AG10803 (cell line): ENCODE results near the gene CYRIA.
A peak's percentile ranks its signal among the peaks of the same experiment; 100 is the strongest.

Experiments
- DNase-seq: peaks from one replicate; pipeline ENCODE4 v3.0.0; 2010; ENCODE audit warnings: low read depth
- H3K4me3 ChIP-seq: 2 replicates; pipeline ENCODE4 v1.5.1; 2011; ENCODE audit warnings: mild to moderate bottlenecking, low read length, control low read depth
- TF ChIP-seq, protein P1 (sequence below): conservative IDR thresholded peaks from 2 replicates; pipeline ENCODE4 v1.5.1; 2011; ENCODE audit warnings: mild to moderate bottlenecking, low read length, control low read depth, inconsistent platforms

The CYRIA gene

DNA sequence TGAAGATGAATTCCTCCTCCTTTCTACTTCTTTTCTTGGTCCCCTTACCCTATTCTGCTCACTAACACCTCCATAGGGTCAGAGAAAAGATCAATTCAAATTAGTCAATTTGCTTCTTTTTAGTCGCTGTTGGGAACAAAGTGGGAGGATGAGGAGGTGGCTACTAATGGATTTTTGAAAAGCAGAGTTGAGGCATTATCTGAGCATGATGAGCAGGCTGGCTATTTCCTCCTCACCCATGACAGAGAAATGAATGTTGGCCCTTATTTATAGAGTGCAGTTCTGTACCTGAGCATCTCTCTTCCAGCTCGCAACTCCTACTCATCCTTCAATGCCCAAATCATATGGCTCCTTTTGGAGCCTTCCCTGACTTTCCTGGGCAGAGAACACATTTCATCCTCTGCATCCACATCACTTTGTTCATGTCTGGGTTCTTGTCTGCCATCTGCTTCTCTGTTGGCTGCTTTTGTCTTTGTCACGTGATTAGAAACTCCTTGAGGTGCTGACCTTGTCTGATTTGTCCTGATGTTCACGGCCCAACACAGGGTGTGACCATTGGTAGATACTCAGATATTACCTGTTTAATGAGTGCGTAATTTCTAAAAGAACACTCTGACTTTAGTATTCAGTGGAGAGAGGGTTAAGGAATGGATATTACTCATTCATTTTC, 45.9 kb downstream of the CYRIA start:
- DNase-seq = no peak
- TF ChIP-seq, protein P1, sequence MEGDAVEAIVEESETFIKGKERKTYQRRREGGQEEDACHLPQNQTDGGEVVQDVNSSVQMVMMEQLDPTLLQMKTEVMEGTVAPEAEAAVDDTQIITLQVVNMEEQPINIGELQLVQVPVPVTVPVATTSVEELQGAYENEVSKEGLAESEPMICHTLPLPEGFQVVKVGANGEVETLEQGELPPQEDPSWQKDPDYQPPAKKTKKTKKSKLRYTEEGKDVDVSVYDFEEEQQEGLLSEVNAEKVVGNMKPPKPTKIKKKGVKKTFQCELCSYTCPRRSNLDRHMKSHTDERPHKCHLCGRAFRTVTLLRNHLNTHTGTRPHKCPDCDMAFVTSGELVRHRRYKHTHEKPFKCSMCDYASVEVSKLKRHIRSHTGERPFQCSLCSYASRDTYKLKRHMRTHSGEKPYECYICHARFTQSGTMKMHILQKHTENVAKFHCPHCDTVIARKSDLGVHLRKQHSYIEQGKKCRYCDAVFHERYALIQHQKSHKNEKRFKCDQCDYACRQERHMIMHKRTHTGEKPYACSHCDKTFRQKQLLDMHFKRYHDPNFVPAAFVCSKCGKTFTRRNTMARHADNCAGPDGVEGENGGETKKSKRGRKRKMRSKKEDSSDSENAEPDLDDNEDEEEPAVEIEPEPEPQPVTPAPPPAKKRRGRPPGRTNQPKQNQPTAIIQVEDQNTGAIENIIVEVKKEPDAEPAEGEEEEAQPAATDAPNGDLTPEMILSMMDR = no peak
- H3K4me3 ChIP-seq = no peak overlapping the region

DNA sequence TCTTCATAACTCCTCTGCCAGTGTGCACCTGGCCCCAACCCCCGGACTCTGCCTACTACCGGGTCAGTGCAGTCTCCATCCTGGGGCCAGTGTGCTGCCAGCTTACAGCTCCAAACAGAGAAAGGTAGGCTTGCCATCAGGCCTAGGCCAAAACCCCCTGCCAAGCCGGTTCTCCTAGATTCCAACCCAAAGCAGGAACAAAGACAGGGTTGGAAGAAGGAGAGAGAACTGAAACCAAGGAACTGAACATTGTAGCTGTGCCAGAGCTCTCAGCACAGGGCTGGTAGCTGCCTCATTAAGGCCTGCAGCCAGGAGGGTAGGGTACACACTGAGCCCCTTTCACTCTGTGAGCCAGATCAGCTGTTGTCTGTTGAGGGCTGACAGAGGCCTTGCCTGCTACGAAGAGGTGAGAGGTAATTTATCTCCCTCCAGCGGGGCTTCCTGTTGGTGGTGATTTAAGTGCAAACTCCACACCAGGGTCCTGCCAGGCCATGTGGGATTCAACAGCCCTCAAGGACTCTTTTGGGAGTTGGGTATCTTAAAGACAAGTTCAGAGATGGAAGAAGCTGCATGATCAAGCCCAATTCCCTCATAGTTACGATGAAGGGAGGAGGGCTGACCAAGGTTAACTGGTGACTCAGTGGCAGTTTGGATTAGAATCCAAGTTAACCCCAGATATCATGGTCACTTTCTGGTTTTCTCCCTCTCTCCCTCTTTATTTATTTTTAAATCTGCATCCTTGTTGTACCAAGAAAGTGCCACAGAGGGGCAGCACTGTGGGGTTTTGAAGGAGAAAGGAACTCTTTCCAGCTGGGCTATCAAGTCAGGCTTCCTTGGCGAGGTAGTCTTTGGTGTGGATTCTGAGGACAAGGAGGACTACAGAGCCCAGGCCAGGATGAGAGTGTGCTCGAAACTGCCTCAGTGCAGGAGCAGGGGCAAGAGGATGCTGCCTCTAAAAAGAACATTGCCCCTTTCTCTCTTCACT, 48.1 kb downstream of the CYRIA start:
- TF ChIP-seq, protein P1 = peak; percentile 62
- DNase-seq = peak; percentile 18
- no peak overlapping the region for H3K4me3 ChIP-seq
